Activated effector memory CD4-positive, alpha-beta T cell treated with anti-CD3 and anti-CD28 coated beads, Interleukin-2, amount 50 U/mL, for 16 hours (primary cell): ENCODE results near the gene RASL11B.
A peak's percentile ranks its signal among the peaks of the same experiment; 100 is the strongest.
"Not testable (repeated sequence)": the region's sequence is repeated elsewhere in the genome, so short reads cannot be mapped to it uniquely, and the experiment has no call there.

Experiments used
- DNase-seq: peaks from one replicate; pipeline ENCODE4 v3.0.0-alpha.2; 2020

RASL11B gene

GRCh38 chr4:52861879-52862616 is at the start of gene RASL11B:
Gene RASL11B, plus strand, starts transcription at chr4:52862317. Its CDS starts 191 bp downstream, at chr4:52862508.
- DNase-seq: peak; percentile 94

GRCh38 chr4:52813546-52813945 is 48.6 kb upstream of the RASL11B start:
- DNase-seq: no peak

- DNase-seq: no peak
Observed at GRCh38 chr4:52822583-52822971, 39.5 kb upstream of the RASL11B start.

DNA sequence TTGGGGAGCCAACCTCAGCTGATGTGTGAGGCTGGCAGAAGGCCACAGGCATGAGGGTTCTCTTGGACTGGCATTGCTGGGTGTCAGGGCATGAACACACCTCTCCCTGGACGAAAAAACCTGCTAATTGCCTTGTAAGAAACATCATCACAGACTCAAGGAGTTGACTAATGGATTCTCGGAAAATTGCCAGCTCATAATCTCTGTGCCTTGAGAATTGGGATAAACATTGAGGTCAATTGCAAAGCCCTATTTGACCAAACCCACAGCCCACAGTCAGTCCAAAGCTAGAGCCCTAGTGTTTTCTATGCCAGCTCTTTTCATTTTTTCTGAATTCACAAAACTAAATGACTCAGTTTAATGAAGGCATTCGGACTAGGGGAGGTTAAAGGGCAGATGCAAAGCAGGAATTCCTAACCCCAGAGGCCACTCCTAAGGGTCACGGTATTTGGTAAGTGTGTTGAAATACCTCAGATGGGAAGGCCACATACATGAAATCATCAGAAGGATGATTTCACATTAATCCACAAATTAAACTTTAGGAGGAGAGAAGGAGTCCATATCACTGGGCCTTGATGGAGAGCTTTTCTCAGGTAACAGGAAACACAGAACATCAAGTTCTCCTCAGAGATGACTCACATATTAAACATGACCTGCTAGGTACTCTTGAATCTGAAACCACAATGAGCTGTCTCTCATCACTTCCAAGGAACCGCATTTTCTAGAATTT is 39.0 kb upstream of the RASL11B start:
- no peak for DNase-seq

- no peak for DNase-seq
Observed at GRCh38 chr4:52823702-52824092, 38.4 kb upstream of the RASL11B start.

- no peak for DNase-seq
Observed at GRCh38 chr4:52824270-52824602, 37.9 kb upstream of the RASL11B start.

DNA sequence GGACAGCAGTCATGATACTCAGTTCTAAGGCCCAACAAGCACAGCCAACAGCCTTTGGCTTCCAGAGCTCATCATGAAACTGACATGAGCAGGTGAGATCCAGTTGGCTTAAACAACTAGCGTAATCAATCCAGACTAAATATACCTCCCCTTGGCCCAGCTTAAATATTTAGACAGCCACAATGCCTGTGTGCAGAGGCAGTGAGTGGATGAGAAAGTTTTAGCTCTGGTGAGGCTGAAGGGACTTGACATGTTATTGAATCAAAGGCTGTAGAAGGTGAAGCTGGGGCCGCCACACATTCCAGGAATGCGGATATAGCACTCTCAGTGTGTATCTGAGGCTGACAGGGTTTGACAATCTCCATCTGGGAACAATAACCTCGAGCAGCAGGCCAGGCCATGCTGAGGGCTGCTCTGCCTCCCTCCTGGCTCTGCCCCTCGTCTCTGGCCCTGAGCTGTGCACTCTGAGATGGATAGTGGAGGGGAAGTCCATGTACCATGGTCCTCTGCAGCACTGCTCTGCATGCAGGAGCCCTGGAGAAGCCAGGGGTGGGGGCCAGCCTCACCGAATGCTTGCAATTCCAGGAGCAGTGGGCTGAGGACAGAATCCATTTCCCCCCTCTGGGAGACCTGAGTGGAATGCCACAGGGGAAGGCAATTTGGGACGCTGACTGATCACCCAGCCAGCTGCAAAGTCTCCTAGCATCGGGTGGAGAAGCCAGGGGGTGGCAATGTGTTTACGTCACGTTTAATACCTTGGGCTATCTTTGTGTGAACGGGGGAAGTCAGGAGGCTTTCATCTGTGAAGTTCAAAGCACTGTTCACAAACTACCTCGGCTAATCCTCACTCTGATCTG is 37.3 kb upstream of the RASL11B start:
- no peak for DNase-seq

DNA sequence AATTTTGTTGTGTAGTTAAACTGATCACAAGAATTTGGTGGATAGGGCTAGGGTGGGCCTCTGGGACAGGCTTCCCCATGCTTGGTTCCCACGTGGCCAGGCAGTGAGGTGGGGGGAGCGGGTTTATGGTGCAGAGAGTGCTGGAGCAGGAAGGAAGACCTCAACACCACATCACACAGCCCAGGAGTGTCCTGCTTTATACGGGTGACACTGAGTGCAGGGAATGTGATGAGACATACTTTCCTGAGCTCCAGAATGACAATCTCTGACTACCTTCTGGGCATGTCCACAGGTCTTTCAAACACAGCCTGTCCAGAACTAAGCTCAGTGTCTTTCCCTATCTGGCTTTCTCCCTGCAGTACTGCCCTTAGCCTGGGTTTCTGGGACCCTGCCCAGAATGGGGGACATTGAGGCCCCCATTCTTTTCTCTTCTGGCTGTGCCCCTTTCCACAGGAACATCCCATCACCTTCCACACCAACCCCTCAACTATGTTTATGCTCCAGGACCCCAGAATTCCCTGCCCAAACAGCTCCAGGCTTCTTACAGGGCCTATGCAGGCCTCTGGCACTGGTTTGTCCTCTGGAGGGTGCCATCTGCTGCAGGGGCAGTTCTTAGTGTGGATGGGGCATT is 36.5 kb upstream of the RASL11B start:
- no peak for DNase-seq

GRCh38 chr4:52833941-52834525 is 28.1 kb upstream of the RASL11B start:
- no peak for DNase-seq

DNA sequence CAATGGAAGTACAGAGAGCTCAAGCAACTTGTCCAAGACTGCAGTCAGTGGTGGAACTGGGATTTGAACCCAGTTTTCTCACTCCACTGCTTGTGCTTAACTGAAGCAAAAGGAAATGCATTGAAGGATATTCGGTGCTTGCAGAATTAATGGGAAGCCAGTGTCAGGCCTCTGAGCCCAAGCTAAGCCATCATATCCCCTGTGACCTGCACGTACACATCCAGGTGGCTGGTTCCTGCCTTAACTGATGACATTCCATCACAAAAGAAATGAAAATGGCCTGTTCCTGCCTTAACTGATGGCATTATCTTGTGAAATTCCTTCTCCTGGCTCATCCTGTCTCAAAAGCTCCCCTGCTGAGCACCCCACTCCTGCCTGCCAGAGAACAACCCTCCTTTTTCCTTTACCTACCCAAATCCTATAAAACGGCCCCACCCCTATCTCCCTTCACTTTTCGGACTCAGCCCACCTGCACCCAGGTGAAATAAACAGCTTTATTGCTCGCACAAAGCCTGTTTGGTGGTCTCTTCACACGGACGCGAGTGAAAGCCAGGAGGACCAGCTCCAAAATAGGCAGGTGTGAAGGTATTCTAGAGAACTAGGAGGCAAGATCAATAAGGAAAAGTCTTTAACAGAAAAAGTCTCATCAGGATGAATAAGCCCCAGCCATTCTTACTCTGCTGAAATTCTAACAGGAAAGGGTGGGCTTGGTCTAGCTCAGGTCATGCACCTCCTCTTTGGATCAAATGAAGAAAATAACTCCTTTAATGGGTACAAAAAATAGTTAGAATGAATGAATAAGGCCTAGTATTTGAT is 27.3 kb upstream of the RASL11B start:
- DNase-seq: not testable (repeated sequence)

- no peak for DNase-seq
Observed at GRCh38 chr4:52836120-52836519, 26.0 kb upstream of the RASL11B start.

- no peak for DNase-seq
Observed at GRCh38 chr4:52836678-52837077, 25.4 kb upstream of the RASL11B start.

- DNase-seq: no peak
Observed at GRCh38 chr4:52837716-52838558, 24.2 kb upstream of the RASL11B start.

GRCh38 chr4:52838729-52839586 is 23.2 kb upstream of the RASL11B start:
- DNase-seq: no peak

GRCh38 chr4:52840531-52841370 is 21.4 kb upstream of the RASL11B start:
- no peak for DNase-seq

DNA sequence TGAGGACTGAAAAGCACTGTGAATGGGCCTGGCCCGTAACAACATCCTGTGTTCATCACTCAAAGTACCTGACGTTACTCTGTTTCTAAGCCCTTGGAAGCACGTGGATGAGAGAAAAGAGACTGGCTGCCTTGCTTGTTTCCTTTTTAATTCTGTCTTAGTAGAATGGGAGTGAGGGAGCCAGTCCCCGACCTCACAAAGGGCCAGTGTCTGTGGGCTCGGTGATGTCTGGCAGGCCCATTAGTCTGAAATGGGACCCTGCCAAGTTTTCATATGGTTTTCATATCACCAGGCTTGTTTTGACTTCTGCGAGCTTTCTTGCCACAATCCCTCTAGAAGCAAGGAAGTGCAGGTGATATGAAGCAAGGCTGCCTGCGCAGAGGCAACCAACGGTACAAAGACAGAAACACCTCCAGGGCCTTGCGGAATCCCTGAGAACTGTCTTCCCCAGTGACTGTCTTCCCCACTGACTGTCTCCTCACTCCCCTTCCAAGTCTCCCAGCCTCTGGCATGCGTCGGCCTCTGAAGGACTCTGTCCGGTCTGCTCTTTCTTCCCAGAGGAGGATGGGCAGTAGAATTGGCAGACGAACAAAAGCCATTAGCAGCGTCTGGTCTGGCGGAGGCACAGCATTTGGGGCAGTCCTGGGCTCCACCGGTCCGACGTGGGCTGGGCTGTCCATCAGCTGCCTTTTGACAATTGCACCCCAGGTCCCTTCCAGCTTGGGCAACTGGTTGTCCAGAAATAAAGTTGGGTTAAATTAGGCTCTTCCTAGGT is 20.2 kb upstream of the RASL11B start:
- DNase-seq: no peak

- no peak for DNase-seq
Observed at GRCh38 chr4:52842792-52843191, 19.3 kb upstream of the RASL11B start.

DNA sequence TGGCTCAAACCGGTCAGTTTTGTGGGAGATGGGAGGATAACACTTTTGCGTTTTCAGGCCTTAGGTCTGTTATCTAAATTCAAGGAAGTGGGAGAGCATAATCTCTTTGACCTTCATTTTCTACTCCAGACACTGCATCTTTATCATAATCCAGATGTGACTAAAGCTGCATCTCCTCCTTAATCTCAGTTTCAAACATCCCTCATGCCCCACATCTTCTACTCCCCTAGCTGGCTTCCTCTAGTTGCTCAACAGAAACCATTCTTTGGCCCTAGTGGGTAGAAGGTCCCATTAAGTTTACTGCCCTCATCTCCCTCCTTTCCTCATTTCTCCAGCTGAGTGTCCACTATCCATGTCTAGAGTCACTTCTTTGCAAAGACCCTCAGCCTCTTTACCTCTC is 18.8 kb upstream of the RASL11B start:
- no peak for DNase-seq
